Testis (tissue), 3 donors: ENCODE results near the gene ALK. TPM values are rescaled to one million over a fixed set of nuclear protein-coding genes. Genes with fewer than 3 reads are reported as not detected.

Experiments used
- DNase-seq: peaks from one replicate; pipeline ENCODE4 v3.0.0-alpha.2; 2019
- H3K27ac ChIP-seq, 2 donors: fragments of 200-600 bp; sonication (generic); one replicate each; pipeline ENCODE4 v1.5.1; 2019
- H3K27me3 ChIP-seq: fragments of 200-600 bp; sonication (generic); one replicate; pipeline ENCODE4 v1.5.1; 2019
- H3K36me3 ChIP-seq: fragments of 200-600 bp; sonication (generic); one replicate; pipeline ENCODE4 v1.5.1; 2017; ENCODE audit warnings: low read depth; ENCODE audit errors: missing control alignments
- H3K4me1 ChIP-seq: fragments of 200-600 bp; sonication (generic); one replicate; pipeline ENCODE4 v1.5.1; 2019
- H3K4me3 ChIP-seq, 2 donors: fragments of 200-600 bp; sonication (generic); one replicate each; pipeline ENCODE4 v1.5.1; 2017 to 2019
- H3K9me3 ChIP-seq: fragments of 200-600 bp; sonication (generic); one replicate; pipeline ENCODE4 v1.5.1; 2017
- POLR2A ChIP-seq: fragments of 450-650 bp; IDR thresholded peaks from one replicate; pipeline ENCODE4 v1.6.1; 2017; ENCODE audit warnings: antibody characterized with exemption, mild to moderate bottlenecking, moderate library complexity
- WGBS, 2 donors: methylation state at CpG; one replicate each; pipeline ENCODE4 v1.1.5; 2018; 5-methylcytosine and 5-hydroxymethylcytosine counted together
- intact Hi-C: fragments of 100-400 bp; cut with DNase I; formaldehyde crosslinking; loops from one replicate; pipeline ENCODE4 v1.15.1; 2023; ENCODE audit warnings: low total_unique reads
- polyA plus RNA-seq: library from polyadenylated mRNA; stranded (reverse); fragments of 350-450 nt; fragmentation: Illumina TruSeq; extraction: RNeasy Lipid Tissue Mini Kit (QIAGEN cat#74804); gene quantifications from one replicate; pipeline ENCODE4 v1.2.3, GENCODE V29; 2014; ENCODE audit warnings: low read depth, low replicate concordance; ENCODE audit not compliant: insufficient read depth
- total RNA-seq, 2 donors: library from RNA; depleted of rRNA; stranded (reverse); fragments of >200 nt; gene quantifications; one replicate each; pipeline ENCODE4 v1.2.3, GENCODE V29; 2016
- TF ChIP-seq, protein P1 (sequence below), 3 experiments: fragments of 450-650 bp in 2 of 3; fragments of 200-600 bp in 1 of 3; sonication (generic) in 1 of 3; IDR thresholded peaks; one replicate each; pipeline ENCODE4 v1.5.1; 2016 to 2019; ENCODE audit warnings: antibody characterized with exemption in 3 of 3, mild to moderate bottlenecking in 2 of 3, moderate library complexity in 1 of 3

ALK gene
- total and polyA plus RNA-seq, 3 donors from 2014 or later = 2.1 to 3.8 (median 3.8) TPM

DNA sequence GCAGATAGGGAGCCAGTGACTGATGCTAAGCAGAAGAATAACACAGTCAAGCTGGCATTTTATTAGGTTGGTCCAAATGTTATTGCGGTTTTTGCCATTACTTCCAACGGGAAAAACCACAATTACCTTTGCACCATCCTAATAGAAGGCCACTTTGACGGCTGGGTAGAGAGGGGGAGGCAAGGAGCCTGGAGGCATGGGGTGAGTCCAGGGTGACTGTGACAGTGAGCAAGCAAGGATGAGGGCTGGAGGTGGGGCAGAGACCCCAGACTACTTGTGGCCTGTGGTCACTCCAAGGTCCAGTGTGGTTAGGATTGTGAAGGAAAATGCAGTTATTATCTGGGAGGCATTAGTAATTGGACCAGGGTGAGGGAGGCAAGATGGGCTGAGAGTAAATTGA lies 416.6 kb downstream of the ALK start:
- intact Hi-C loops = no loop called here
- Histone ChIP-seq H3K9me3 (no peaks in the 10 kb centered on the region), H3K27me3 (no peaks in the 10 kb centered on the region), H3K27ac (no peak overlapping the region), H3K4me3 (no peak overlapping the region), H3K4me1 (no peaks in the 10 kb centered on the region), H3K36me3 (no peaks in the 10 kb centered on the region)
- DNase-seq = no peak
- 75 to 79% methylated on average over 3 of the region's 3 CpGs for WGBS, 2 donors
- TF ChIP-seq POLR2A = no peak
- TF ChIP-seq, protein P1, sequence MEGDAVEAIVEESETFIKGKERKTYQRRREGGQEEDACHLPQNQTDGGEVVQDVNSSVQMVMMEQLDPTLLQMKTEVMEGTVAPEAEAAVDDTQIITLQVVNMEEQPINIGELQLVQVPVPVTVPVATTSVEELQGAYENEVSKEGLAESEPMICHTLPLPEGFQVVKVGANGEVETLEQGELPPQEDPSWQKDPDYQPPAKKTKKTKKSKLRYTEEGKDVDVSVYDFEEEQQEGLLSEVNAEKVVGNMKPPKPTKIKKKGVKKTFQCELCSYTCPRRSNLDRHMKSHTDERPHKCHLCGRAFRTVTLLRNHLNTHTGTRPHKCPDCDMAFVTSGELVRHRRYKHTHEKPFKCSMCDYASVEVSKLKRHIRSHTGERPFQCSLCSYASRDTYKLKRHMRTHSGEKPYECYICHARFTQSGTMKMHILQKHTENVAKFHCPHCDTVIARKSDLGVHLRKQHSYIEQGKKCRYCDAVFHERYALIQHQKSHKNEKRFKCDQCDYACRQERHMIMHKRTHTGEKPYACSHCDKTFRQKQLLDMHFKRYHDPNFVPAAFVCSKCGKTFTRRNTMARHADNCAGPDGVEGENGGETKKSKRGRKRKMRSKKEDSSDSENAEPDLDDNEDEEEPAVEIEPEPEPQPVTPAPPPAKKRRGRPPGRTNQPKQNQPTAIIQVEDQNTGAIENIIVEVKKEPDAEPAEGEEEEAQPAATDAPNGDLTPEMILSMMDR (IDR thresholded peaks at IDR 0.05) = no peak

DNA sequence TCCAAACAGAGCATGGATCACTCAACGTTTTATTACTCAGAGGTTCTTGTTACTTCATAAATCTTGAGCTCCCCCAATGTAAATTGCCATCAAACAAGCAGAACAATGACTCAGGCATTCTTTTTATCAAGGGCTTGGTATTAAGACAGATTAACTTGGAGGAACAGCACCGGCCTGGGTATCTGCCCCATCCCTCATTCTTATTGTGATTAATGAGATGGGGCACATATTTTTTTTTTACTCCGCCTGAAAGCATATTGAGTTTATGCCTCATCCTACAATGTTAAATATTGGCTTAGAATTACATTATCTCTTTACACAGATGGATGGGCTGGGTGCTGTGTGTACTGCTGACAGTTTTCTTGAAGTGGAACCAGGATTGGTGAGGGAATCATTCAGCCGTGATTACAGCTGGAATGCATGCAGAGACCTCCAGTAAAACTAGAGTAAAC lies 418.9 kb downstream of the ALK start:
- Histone ChIP-seq H3K27me3 (no peaks in the 10 kb centered on the region), H3K27ac (no peak overlapping the region), H3K9me3 (no peaks in the 10 kb centered on the region), H3K36me3 (no peaks in the 10 kb centered on the region), H3K4me1 (no peaks in the 10 kb centered on the region), H3K4me3 (no peak overlapping the region)
- WGBS, 2 donors = 45 to 50% methylated on average over 4 of the region's 4 CpGs
- intact Hi-C loops = no loop called here
- no peak for TF ChIP-seq POLR2A
- TF ChIP-seq, protein P1 (IDR thresholded peaks at IDR 0.05) = no peak
- DNase-seq = no peak

DNA sequence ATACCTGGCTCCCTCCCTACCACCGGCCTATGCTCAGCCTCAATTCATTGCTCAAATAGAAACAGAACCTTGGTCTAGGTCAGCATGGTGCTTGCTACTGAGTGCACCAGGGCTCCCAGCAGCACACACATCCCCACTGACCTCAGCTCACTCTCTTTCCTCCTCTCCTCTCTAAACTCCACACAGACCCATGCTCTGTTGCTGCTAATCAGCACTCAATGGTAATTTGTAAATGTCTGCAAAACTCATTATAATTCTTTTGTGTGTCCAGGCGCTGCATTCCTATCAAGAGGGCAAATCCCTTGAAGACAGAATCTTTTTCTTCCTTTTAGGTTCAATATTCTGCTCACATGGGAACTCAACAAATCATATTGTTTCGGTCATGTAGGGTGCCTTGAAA lies 424.0 kb downstream of the ALK start:
- no peak overlapping the region for H3K27ac ChIP-seq
- 91 to 93% methylated on average over 3 of the region's 3 CpGs for WGBS, 2 donors
- no peak overlapping the region for H3K4me3 ChIP-seq
- DNase-seq = no peak
- H3K36me3 ChIP-seq = no peaks in the 10 kb centered on the region
- no peaks in the 10 kb centered on the region for H3K4me1 ChIP-seq
- no peaks in the 10 kb centered on the region for H3K27me3 ChIP-seq
- intact Hi-C loops = no loop called here
- H3K9me3 ChIP-seq = no peaks in the 10 kb centered on the region
- TF ChIP-seq, protein P1 (IDR thresholded peaks at IDR 0.05) = no peak
- TF ChIP-seq POLR2A = no peak

DNA sequence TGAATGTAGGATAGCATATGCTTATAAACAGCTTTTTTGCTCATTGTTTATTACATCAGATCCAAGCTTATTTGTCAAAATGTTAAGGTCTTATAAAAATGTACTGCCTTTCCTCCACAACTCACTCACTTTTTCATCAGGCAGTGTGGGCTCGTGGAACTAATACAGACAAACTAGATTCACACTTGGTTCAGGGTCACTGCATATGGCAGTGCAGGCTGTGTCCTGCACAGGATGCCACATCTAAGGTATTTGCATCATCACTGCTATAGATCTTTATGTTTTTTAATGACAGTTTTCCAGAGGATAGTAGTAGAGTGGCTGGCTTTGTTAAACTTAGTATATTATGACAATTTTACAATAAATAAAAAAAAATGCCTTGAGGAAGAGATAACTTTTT lies 425.2 kb downstream of the ALK start:
- intact Hi-C loops = no loop called here
- Histone ChIP-seq H3K27me3 (no peaks in the 10 kb centered on the region), H3K4me3 (no peak overlapping the region), H3K27ac (no peak overlapping the region), H3K9me3 (no peaks in the 10 kb centered on the region), H3K4me1 (no peaks in the 10 kb centered on the region), H3K36me3 (no peaks in the 10 kb centered on the region)
- no peak for DNase-seq
- TF ChIP-seq POLR2A = no peak
- TF ChIP-seq, protein P1 (IDR thresholded peaks at IDR 0.05) = no peak
- 43 to 70% methylated on average over 1 of the region's 1 CpG for WGBS, 2 donors

DNA sequence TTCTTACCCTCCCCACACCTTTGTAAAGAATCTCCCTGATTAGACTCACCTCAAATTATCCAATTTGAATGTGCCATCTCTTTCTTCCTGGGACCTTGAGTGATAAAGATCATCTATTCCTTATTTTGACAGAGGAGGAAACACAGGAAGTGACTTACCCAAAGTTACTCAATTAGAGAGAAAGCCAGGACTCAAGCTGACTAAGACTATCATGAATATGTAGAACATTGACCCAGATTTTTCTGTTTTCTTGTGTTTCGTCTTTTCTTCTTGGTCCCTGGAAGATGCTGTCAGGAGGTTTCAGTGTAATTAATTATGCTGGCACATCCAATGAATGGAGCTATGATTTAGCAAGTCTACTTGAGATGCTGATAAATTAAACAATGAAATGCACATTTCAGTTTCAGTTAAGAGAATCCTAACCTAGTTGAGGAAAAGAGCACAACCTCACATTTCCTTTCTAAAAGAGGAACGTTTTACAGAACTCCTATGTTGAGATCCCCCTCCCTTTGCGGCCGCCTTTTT lies 425.8 kb downstream of the ALK start:
- no peak for DNase-seq
- no peak overlapping the region for H3K4me3 ChIP-seq
- 68% methylated on average over 4 of the region's 4 CpGs for WGBS, 2 donors
- TF ChIP-seq POLR2A = no peak
- TF ChIP-seq, protein P1 (IDR thresholded peaks at IDR 0.05) = no peak
- H3K27ac ChIP-seq = no peak overlapping the region
- no peaks in the 10 kb centered on the region for H3K27me3 ChIP-seq
- no peaks in the 10 kb centered on the region for H3K36me3 ChIP-seq
- H3K9me3 ChIP-seq = no peaks in the 10 kb centered on the region
- no peaks in the 10 kb centered on the region for H3K4me1 ChIP-seq
- intact Hi-C loops = no loop called here
